Breast epithelium (tissue), 4 donors: ENCODE measurements around the gene PTPRN2. TPM values are rescaled to one million over a fixed set of nuclear protein-coding genes. Genes with fewer than 3 reads are reported as not detected.
A peak's percentile ranks its signal among the peaks of the same experiment; 100 is the strongest.
"Not testable (repeated sequence)": the region's sequence is repeated elsewhere in the genome, so short reads cannot be mapped to it uniquely, and the experiment has no call there.

Source experiments
- DNase-seq, 2 donors: peaks; one replicate each; pipeline ENCODE4 v3.0.0-alpha.2; 2019; ENCODE audit warnings: low spot score in 2 of 2
- H3K27ac ChIP-seq, 2 donors: fragments of 200-600 bp; sonication (generic) in 1 of 2; one replicate each; pipeline ENCODE4 v1.5.1; 2016 to 2019; ENCODE audit warnings: mild to moderate bottlenecking in 1 of 2
- H3K27me3 ChIP-seq, 2 donors: fragments of 200-600 bp; sonication (generic) in 1 of 2; one replicate each; pipeline versions ENCODE4 v1.5.1 to v1.6.0; 2017 to 2019; ENCODE audit warnings: control low read depth in 1 of 2, mild to moderate bottlenecking in 1 of 2
- H3K36me3 ChIP-seq: fragments of 200-600 bp; one replicate; pipeline ENCODE4 v1.5.1; 2019
- H3K4me1 ChIP-seq, 2 donors: fragments of 200-600 bp; sonication (generic); one replicate each; pipeline ENCODE4 v1.5.1; 2016 to 2019; ENCODE audit warnings: control low read depth in 1 of 2
- H3K4me3 ChIP-seq, 3 donors: fragments of 200-600 bp; sonication (generic); 1 replicate in 2 of 3; 2 replicates in 1 of 3; pipeline ENCODE4 v1.5.1; 2016 to 2019; ENCODE audit warnings: mild to moderate bottlenecking in 3 of 3, moderate library complexity in 2 of 3
- H3K9me3 ChIP-seq, 2 donors: fragments of 200-600 bp; sonication (generic) in 1 of 2; one replicate each; pipeline ENCODE4 v1.5.1; 2016 to 2019; ENCODE audit warnings: control low read depth in 1 of 2
- POLR2A ChIP-seq: fragments of 450-650 bp; IDR thresholded peaks from one replicate; pipeline ENCODE4 v1.6.1; 2016; ENCODE audit warnings: antibody characterized with exemption, mild to moderate bottlenecking, moderate library complexity
- POLR2AphosphoS5 ChIP-seq, 3 donors: sonication (generic); formaldehyde crosslinking; IDR thresholded peaks; one replicate each; pipeline ENCODE4 v1.6.1; 2017; ENCODE audit warnings: antibody characterized with exemption in 3 of 3
- intact Hi-C: fragments of 100-400 bp; cut with DNase I; formaldehyde crosslinking; loops from one replicate; pipeline ENCODE4 v1.15.1; 2023; ENCODE audit warnings: low total_unique reads
- total RNA-seq, 3 donors: library from RNA; depleted of rRNA; stranded (reverse); fragments of >200 nt; gene quantifications; one replicate each; pipeline ENCODE4 v1.1.0, GENCODE V29; 2016
- TF ChIP-seq, protein P1 (sequence below), 3 donors: fragments of 450-650 bp; IDR thresholded peaks; one replicate each; pipeline ENCODE4 v1.5.1; 2016 to 2017; ENCODE audit warnings: antibody characterized with exemption in 3 of 3, mild to moderate bottlenecking in 3 of 3, moderate library complexity in 3 of 3

PTPRN2 gene
- total RNA-seq, 3 donors from 2014 or later = 1.6 to 2.2 (median 2.2) TPM

DNA sequence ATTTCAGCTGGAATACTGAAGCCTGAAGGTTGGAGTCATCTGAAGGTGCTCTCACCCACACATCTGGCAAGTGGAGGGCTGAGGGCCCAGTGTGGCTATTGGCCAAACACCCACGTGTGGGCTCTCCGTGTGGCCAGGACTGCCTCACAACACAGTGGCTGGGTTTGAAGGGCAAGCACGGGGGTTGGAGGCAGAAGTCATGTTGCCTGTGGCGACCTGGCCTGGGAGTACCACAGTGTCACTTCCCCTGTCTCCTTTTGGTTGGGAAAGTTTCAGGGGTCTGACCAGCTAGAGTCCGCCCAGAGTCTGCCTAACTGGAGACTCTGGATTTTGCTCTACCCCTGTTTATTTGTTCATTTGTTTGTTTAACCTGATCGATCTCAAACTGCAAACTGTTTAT, 1081.4 kb downstream of the PTPRN2 start:
- Histone ChIP-seq H3K4me1 (no peaks in the 10 kb centered on the region), H3K27me3 (peaks cover 0 to 20% of the 10 kb centered on the region in 2 donors), H3K36me3 (no peaks in the 10 kb centered on the region), H3K27ac (no peak overlapping the region), H3K9me3 (no peaks in the 10 kb centered on the region), H3K4me3 (no peak overlapping the region)
- intact Hi-C loops = no loop called here
- TF ChIP-seq POLR2A = no peak
- no peak for DNase-seq

DNA sequence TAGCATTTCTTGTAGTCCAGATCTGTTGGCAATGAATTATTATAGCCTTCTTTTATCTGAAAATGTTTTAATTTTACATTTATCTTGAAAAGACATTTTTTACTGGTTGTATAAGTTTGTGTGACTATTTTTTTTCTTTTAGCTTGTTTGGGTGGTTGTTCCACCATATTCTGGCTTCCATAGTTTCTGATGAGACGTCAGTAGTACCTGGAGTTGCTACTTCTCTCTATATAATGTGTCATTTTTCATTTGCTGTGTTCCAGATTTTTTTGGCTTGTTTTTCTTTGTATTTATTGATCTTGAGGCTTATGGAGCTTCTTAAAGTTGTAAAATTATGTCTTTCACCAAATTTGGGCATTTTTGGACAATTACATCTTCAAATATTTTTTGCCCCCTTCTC, 1082.0 kb downstream of the PTPRN2 start:
- intact Hi-C loops = no loop called here
- TF ChIP-seq POLR2A (no peak), POLR2AphosphoS5 (IDR thresholded peaks at IDR 0.05) (no peak)
- TF ChIP-seq, protein P1, sequence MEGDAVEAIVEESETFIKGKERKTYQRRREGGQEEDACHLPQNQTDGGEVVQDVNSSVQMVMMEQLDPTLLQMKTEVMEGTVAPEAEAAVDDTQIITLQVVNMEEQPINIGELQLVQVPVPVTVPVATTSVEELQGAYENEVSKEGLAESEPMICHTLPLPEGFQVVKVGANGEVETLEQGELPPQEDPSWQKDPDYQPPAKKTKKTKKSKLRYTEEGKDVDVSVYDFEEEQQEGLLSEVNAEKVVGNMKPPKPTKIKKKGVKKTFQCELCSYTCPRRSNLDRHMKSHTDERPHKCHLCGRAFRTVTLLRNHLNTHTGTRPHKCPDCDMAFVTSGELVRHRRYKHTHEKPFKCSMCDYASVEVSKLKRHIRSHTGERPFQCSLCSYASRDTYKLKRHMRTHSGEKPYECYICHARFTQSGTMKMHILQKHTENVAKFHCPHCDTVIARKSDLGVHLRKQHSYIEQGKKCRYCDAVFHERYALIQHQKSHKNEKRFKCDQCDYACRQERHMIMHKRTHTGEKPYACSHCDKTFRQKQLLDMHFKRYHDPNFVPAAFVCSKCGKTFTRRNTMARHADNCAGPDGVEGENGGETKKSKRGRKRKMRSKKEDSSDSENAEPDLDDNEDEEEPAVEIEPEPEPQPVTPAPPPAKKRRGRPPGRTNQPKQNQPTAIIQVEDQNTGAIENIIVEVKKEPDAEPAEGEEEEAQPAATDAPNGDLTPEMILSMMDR (IDR thresholded peaks at IDR 0.05) = no peak
- Histone ChIP-seq H3K4me1 (no peaks in the 10 kb centered on the region), H3K36me3 (no peaks in the 10 kb centered on the region), H3K27me3 (peaks cover 0 to 20% of the 10 kb centered on the region in 2 donors), H3K4me3 (no peak overlapping the region), H3K27ac (no peak overlapping the region), H3K9me3 (no peaks in the 10 kb centered on the region)
- no peak for DNase-seq

DNA sequence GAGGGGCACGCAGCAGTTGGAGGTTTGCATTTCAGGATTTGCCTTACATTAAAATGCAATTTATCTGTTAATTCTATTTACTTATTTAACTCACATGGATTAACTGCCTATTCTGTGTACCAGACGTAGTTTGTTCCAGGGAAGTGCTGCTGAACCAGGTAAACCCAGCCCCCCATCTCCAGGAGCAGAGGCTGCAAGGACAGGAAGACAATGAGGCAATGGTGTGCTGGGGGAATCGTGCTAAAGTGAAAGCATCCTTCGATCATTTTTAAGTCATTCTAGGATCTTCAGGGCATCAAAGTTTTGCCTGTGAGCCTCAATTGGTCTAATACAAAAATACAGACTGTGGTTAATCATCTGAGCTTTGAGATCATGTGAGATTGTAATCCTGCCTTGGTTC, 1084.4 kb downstream of the PTPRN2 start:
- DNase-seq = no peak
- H3K4me3 ChIP-seq = peak overlapping the region in 1 of 3 donors; percentile 19
- TF ChIP-seq POLR2AphosphoS5 (IDR thresholded peaks at IDR 0.05) (no peak), POLR2A (no peak)
- TF ChIP-seq, protein P1 (IDR thresholded peaks at IDR 0.05) = no peak

DNA sequence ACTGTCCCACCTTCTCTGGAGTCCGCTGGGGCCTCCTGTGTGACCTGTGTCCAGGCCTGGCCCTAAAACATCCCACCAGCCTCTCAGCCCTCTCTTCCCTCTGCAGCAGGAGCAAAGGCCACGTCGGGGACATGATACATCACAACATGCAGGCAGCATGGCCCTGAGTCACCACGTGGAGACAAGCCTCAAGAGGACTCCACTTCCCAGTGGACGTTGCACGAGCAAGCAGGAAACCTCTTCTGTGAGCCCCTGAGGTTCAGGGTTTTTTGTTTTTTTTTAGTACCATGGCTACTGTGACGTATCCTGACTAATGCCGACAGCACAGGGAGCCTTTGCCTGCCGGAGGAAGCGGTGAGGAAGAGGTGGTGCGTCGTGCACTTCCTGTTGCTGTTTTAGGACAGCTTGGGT, 1084.9 kb downstream of the PTPRN2 start:
- DNase-seq = no peak
- no peaks in the 10 kb centered on the region for H3K36me3 ChIP-seq
- intact Hi-C loops = no loop called here
- H3K4me1 ChIP-seq = no peaks in the 10 kb centered on the region
- H3K9me3 ChIP-seq = no peaks in the 10 kb centered on the region
- TF ChIP-seq POLR2A (no peak), POLR2AphosphoS5 (IDR thresholded peaks at IDR 0.05) (no peak)
- TF ChIP-seq, protein P1 (IDR thresholded peaks at IDR 0.05) = no peak
- H3K27ac ChIP-seq = peak overlapping the region in 1 of 2 donors; percentile 52
- H3K27me3 ChIP-seq = peaks cover 0 to 9% of the 10 kb centered on the region in 2 donors
- H3K4me3 ChIP-seq = peak overlapping the region in 1 of 3 donors; percentile 19

More for the DNA sequence above, 1084.4 kb downstream of the PTPRN2 start:
- H3K27me3 ChIP-seq = peaks cover 0 to 14% of the 10 kb centered on the region in 2 donors
- no peaks in the 10 kb centered on the region for H3K4me1 ChIP-seq
- peak overlapping the region in 1 of 2 donors; percentile 52 for H3K27ac ChIP-seq
- no peaks in the 10 kb centered on the region for H3K36me3 ChIP-seq
- intact Hi-C loops = no loop called here
- no peaks in the 10 kb centered on the region for H3K9me3 ChIP-seq

DNA sequence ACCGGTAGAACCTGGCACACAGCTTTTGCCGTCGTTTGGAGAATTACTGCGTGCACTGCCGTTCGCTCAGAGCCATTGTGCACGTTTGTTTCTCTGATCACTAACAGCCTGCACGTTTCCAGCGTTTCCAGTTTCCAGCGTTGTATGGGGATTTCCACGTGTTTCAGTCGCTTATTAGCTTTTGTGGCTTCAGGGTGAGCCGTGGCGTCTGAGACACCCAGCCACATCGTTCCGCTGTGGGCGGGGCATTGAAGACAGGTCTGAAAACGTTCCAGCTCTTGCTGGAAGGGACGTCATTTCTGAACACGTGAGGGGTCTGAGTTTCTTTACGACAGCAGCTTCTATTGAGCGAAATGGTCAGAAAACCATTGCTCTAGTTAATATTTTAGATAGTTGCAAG, 1086.0 kb downstream of the PTPRN2 start:
- DNase-seq = no peak
- H3K27ac ChIP-seq = no peak overlapping the region
- H3K4me3 ChIP-seq = no peak overlapping the region
- H3K27me3 ChIP-seq = peaks cover 0 to 10% of the 10 kb centered on the region in 2 donors
- H3K36me3 ChIP-seq = no peaks in the 10 kb centered on the region
- H3K9me3 ChIP-seq = no peaks in the 10 kb centered on the region
- no peak for TF ChIP-seq POLR2A
- TF ChIP-seq, protein P1 (IDR thresholded peaks at IDR 0.05) = no peak
- no peak for TF ChIP-seq POLR2AphosphoS5 (IDR thresholded peaks at IDR 0.05)
- intact Hi-C loops = no loop called here
- H3K4me1 ChIP-seq = no peaks in the 10 kb centered on the region

DNA sequence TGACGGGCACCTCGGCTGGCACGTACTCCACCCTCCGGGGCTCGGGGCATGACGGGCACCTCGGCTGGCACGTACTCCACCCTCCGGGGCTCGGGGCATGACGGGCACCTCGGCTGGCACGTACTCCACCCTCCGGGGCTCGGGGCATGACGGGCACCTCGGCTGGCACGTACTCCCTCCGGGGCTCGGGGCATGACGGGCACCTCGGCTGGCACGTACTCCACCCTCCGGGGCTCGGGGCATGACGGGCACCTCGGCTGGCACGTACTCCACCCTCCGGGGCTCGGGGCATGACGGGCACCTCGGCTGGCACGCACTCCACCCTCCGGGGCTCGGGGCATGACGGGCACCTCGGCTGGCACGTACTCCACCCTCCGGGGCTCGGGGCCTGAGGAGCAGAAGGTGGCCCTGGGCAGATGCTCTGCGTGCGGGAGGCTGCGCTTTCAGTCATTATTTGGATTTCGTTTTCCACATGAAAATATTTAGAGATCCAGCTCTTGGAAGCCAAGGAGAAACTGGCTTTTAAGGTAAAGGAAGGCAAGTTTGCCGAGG, 1086.6 kb downstream of the PTPRN2 start:
- H3K36me3 ChIP-seq, H3K27ac ChIP-seq, H3K4me1 ChIP-seq, H3K4me3 ChIP-seq, DNase-seq, intact Hi-C loops, H3K9me3 ChIP-seq: not testable (repeated sequence)
- H3K27me3 ChIP-seq = peaks cover 0 to 15% of the 10 kb centered on the region in 2 donors
